ENCODE measurements around the gene PPP1R9A.

The PPP1R9A gene

GRCh38 chr7:95290166-95290830, 382.9 kb downstream of the PPP1R9A start:
- no peaks in the 10 kb centered on the region for H4K20me1 ChIP-seq
- H3K4me3 ChIP-seq = no peak overlapping the region
- no peak for TF ChIP-seq Cebpa-rat (IDR thresholded peaks at IDR 0.05)
- H3K4me2 ChIP-seq = no peak overlapping the region
- no peak overlapping the region for H3K9ac ChIP-seq
- no peak overlapping the region for H3K27ac ChIP-seq
- no peaks in the 10 kb centered on the region for H3K27me3 ChIP-seq
- H3K36me3 ChIP-seq = no peaks in the 10 kb centered on the region
- no peaks in the 10 kb centered on the region for H3K9me3 ChIP-seq
- H3K4me1 ChIP-seq = no peaks in the 10 kb centered on the region

GRCh38 chr7:95295397-95295796, 388.0 kb downstream of the PPP1R9A start:
- TF ChIP-seq Cebpa-rat (IDR thresholded peaks at IDR 0.05) = no peak
- Histone ChIP-seq H3K4me3 (no peak overlapping the region), H3K4me2 (no peak overlapping the region)

GRCh38 chr7:95296456-95296855, 389.1 kb downstream of the PPP1R9A start:
- H3K4me1 ChIP-seq = no peaks in the 10 kb centered on the region
- no peak overlapping the region for H3K4me3 ChIP-seq
- no peaks in the 10 kb centered on the region for H3K27me3 ChIP-seq
- H3K36me3 ChIP-seq = no peaks in the 10 kb centered on the region
- no peaks in the 10 kb centered on the region for H4K20me1 ChIP-seq
- H3K9ac ChIP-seq = no peak overlapping the region
- no peak overlapping the region for H3K4me2 ChIP-seq
- H3K27ac ChIP-seq = no peak overlapping the region
- no peak for TF ChIP-seq Cebpa-rat (IDR thresholded peaks at IDR 0.05)
- no peaks in the 10 kb centered on the region for H3K9me3 ChIP-seq

More at GRCh38 chr7:95295397-95295796, 388.0 kb downstream of the PPP1R9A start:
- Histone ChIP-seq H3K9ac (no peak overlapping the region), H3K9me3 (no peaks in the 10 kb centered on the region), H3K4me1 (no peaks in the 10 kb centered on the region), H3K36me3 (no peaks in the 10 kb centered on the region), H3K27me3 (no peaks in the 10 kb centered on the region), H3K27ac (no peak overlapping the region), H4K20me1 (no peaks in the 10 kb centered on the region)

GRCh38 chr7:95297041-95297440, 389.6 kb downstream of the PPP1R9A start:
- Histone ChIP-seq H3K9me3 (no peaks in the 10 kb centered on the region), H3K4me2 (no peak overlapping the region), H3K36me3 (no peaks in the 10 kb centered on the region), H3K27ac (no peak overlapping the region), H3K4me3 (no peak overlapping the region), H4K20me1 (no peaks in the 10 kb centered on the region), H3K27me3 (no peaks in the 10 kb centered on the region), H3K9ac (no peak overlapping the region), H3K4me1 (no peaks in the 10 kb centered on the region)
- TF ChIP-seq Cebpa-rat (IDR thresholded peaks at IDR 0.05) = no peak

GRCh38 chr7:95298091-95298490, 390.7 kb downstream of the PPP1R9A start:
- H3K4me1 ChIP-seq = no peaks in the 10 kb centered on the region
- no peak overlapping the region for H3K27ac ChIP-seq
- TF ChIP-seq Cebpa-rat (IDR thresholded peaks at IDR 0.05) = no peak
- no peaks in the 10 kb centered on the region for H3K27me3 ChIP-seq
- no peak overlapping the region for H3K9ac ChIP-seq
- no peaks in the 10 kb centered on the region for H4K20me1 ChIP-seq
- no peaks in the 10 kb centered on the region for H3K36me3 ChIP-seq
- no peak overlapping the region for H3K4me2 ChIP-seq
- no peaks in the 10 kb centered on the region for H3K9me3 ChIP-seq
- no peak overlapping the region for H3K4me3 ChIP-seq

- H3K36me3 ChIP-seq = no peaks in the 10 kb centered on the region
- H3K4me2 ChIP-seq = no peak overlapping the region
- no peaks in the 10 kb centered on the region for H3K27me3 ChIP-seq
- TF ChIP-seq Cebpa-rat (IDR thresholded peaks at IDR 0.05) = no peak
- H3K4me3 ChIP-seq = no peak overlapping the region
- H3K9me3 ChIP-seq = no peaks in the 10 kb centered on the region
- no peak overlapping the region for H3K27ac ChIP-seq
- H4K20me1 ChIP-seq = no peaks in the 10 kb centered on the region
- H3K9ac ChIP-seq = no peak overlapping the region
- no peaks in the 10 kb centered on the region for H3K4me1 ChIP-seq
These were observed 395.9 kb downstream of the PPP1R9A start for GRCh38 chr7:95303013-95303905.

GRCh38 chr7:95304990-95305389, 397.6 kb downstream of the PPP1R9A start:
- Histone ChIP-seq H3K4me3 (no peak overlapping the region), H3K4me1 (no peaks in the 10 kb centered on the region), H4K20me1 (no peaks in the 10 kb centered on the region), H3K27me3 (no peaks in the 10 kb centered on the region), H3K36me3 (no peaks in the 10 kb centered on the region), H3K9ac (no peak overlapping the region), H3K4me2 (no peak overlapping the region), H3K27ac (no peak overlapping the region), H3K9me3 (no peaks in the 10 kb centered on the region)
- TF ChIP-seq Cebpa-rat (IDR thresholded peaks at IDR 0.05) = no peak

- Histone ChIP-seq H3K9ac (no peak overlapping the region), H3K27me3 (no peaks in the 10 kb centered on the region), H3K9me3 (no peaks in the 10 kb centered on the region), H3K27ac (no peak overlapping the region), H3K4me3 (no peak overlapping the region), H3K4me2 (no peak overlapping the region), H3K4me1 (no peaks in the 10 kb centered on the region), H3K36me3 (no peaks in the 10 kb centered on the region), H4K20me1 (no peaks in the 10 kb centered on the region)
- TF ChIP-seq Cebpa-rat (IDR thresholded peaks at IDR 0.05) = no peak
These were observed 402.6 kb downstream of the PPP1R9A start for GRCh38 chr7:95309951-95310350.

- TF ChIP-seq Cebpa-rat (IDR thresholded peaks at IDR 0.05) = no peak
- Histone ChIP-seq H3K4me2 (no peak overlapping the region), H3K27me3 (no peaks in the 10 kb centered on the region), H3K9me3 (no peaks in the 10 kb centered on the region), H3K9ac (no peak overlapping the region), H4K20me1 (no peaks in the 10 kb centered on the region), H3K36me3 (no peaks in the 10 kb centered on the region), H3K27ac (no peak overlapping the region), H3K4me3 (no peak overlapping the region), H3K4me1 (no peaks in the 10 kb centered on the region)
These were observed 404.0 kb downstream of the PPP1R9A start for GRCh38 chr7:95311389-95311788.

GRCh38 chr7:95312561-95312960, 405.2 kb downstream of the PPP1R9A start:
- H3K27ac ChIP-seq = no peak overlapping the region

More at GRCh38 chr7:95312561-95312960, 405.2 kb downstream of the PPP1R9A start:
- Histone ChIP-seq H3K9ac (no peak overlapping the region), H4K20me1 (no peaks in the 10 kb centered on the region), H3K9me3 (no peaks in the 10 kb centered on the region), H3K4me3 (no peak overlapping the region), H3K4me1 (no peaks in the 10 kb centered on the region), H3K36me3 (no peaks in the 10 kb centered on the region), H3K27me3 (no peaks in the 10 kb centered on the region), H3K4me2 (no peak overlapping the region)
- no peak for TF ChIP-seq Cebpa-rat (IDR thresholded peaks at IDR 0.05)

Measured in BLaER1 (cell line).